GM19193 (cell line): ENCODE results near the gene SLC37A2.

Experiments
- POLR2A ChIP-seq: IDR thresholded peaks from 4 replicates; pipeline ENCODE4 v1.6.1; 2011; ENCODE audit not compliant: insufficient read depth, insufficient read length; ENCODE audit errors: extremely low read depth

SLC37A2 gene

DNA sequence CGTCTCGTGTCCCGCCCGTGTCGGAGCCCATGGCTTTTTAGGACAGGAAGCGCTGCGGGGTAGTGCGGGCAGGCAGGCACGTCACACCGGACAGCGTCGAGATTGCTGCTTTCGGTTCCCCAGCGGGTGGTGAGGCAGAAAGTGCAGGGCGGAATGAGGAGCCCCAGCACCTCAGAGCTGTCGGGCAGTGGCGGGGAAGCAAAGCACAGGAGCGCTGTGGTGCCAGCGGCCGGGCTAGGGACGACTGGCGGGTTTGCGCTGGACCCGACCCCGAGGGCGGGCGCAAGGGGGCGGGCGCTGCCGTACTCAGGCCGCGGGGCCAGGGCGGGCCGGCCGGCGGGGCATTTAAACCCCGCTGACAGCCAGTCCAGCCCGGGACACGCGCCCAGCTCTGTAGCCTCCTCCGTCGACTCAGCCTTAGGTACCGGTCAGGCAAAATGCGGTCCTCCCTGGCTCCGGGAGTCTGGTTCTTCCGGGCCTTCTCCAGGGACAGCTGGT, at the start of gene SLC37A2:
TSS of gene SLC37A2 (plus strand) at position 375 of the 498 bp plus-strand sequence. CDS start at position 438, 63 bp downstream.
- peak; percentile 95 for TF ChIP-seq POLR2A

DNA sequence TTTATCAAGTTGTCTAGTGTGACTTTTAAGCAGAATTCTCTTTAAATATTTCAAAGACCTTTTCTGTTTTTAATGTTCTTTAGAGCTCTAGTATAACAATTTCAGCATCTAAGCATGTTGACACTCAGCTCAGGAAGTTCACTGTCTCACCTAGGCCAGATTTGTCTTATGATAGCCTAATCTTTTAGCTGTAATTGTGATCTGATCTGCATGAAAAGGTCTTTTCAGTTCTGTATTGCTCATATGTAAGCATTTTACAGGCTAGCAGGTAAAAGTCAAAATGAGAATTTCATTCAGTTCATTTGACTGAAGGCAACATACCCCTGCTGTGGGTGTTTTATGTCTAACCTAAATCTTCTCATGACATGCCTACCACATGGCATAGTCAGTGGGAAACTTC, 46.7 kb upstream of the SLC37A2 start:
- no peak for TF ChIP-seq POLR2A

- no peak for TF ChIP-seq POLR2A
These were observed 42.8 kb upstream of the SLC37A2 start for GRCh38 chr11:125020342-125020741.

DNA sequence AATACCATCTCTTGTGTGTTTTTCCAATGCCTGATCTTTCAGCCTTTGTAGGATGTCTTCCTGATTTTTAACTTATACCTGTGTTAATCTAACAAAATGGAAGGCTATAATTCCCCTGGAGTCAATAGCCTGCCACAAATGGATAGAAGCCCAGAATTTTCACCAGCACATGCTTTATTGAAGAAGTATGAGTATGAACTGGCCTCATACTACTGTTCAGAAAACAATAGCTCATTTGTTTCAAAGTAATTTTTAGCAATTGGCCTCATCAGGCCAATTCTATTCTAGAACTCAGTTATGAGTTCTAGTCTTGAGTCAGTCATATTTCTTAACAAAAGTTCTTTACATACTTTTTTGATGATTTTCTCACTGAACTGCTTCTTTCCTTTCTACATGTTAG, 40.6 kb upstream of the SLC37A2 start:
- no peak for TF ChIP-seq POLR2A

DNA sequence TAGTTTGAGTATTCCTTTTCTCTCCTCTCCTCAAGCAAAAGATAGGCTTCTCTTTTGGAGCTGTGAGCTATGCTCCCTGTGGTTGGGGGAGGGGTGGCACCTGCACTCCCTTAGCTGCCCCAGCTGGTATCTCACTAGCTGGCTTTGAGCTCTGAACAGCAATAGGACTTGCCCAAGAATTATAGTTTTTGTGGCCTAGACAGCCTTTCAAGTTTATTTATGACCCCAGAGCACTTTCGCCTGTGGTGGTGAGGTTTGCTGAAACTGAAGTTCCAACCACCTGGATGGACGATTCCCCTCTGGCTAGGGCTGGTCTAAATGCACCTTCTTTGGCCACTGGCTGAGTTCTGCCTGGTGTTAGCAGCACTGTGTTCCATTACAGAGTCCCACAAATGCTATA, 37.1 kb upstream of the SLC37A2 start:
- no peak for TF ChIP-seq POLR2A

- TF ChIP-seq POLR2A = no peak
These were observed 26.2 kb upstream of the SLC37A2 start for GRCh38 chr11:125036933-125037332.

- no peak for TF ChIP-seq POLR2A
These were observed 13.8 kb upstream of the SLC37A2 start for GRCh38 chr11:125049164-125049792.

DNA sequence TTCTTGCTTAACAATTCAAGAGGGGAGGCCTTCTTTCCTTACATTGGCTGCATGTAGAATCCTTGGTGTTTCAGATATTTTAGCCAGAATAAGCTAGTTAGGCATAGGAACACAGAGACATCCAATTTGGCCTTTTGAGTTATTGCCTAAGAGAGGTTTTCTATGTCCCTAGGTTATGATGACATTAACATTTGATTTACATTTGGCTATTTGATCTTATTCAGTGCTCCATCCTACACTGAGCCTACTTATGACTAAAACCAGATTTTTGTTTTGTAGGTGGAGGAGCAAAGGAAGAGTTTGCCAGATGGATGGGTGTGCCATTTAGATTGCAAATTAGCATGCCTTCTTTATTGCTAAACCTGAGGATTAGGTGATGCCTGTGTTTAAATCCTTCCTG, 11.1 kb upstream of the SLC37A2 start:
- no peak for TF ChIP-seq POLR2A

DNA sequence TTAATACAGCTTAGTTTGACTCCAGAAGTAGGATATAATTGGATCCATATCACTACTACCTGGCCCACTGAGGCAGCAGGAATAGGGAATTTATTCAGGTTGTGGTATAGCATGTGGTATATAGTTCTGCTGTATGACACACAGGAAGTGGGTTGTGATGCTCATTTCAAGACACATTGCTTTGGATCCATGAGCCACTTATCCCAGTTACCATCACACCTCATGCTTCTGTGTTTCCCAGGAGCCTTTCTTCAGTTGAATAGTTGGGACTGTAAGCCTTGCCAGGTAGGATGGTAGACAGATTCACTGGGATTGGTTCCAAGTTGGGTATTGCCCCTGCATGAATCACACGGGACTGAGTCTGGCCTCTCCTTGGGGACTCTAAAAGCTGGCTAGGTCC, 9.9 kb upstream of the SLC37A2 start:
- no peak for TF ChIP-seq POLR2A

- no peak for TF ChIP-seq POLR2A
These were observed 7.9 kb upstream of the SLC37A2 start for GRCh38 chr11:125055107-125055715.

GRCh38 chr11:125056931-125057692, 6.0 kb upstream of the SLC37A2 start:
- TF ChIP-seq POLR2A = no peak

DNA sequence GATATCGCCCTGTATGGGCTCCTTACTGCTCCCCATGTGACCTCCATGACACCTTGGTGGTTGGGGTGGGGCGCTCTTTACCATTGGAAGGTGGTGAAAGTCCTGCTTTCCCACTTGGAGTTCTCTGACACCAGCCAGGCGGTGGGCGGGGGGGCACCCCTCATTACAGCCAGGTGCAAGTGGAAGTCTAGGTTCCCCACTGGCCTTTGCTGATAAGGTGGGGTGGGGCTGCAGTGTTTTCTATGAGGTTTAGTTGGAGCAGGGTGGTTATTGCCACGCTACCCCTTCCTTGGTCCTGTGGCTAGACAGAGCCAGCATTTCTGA, 5.5 kb upstream of the SLC37A2 start:
- TF ChIP-seq POLR2A = no peak

- TF ChIP-seq POLR2A = no peak
These were observed 1.8 kb upstream of the SLC37A2 start for GRCh38 chr11:125061281-125061680.

- TF ChIP-seq POLR2A = no peak
These were observed 731 bp upstream of the SLC37A2 start for GRCh38 chr11:125062218-125062930.

DNA sequence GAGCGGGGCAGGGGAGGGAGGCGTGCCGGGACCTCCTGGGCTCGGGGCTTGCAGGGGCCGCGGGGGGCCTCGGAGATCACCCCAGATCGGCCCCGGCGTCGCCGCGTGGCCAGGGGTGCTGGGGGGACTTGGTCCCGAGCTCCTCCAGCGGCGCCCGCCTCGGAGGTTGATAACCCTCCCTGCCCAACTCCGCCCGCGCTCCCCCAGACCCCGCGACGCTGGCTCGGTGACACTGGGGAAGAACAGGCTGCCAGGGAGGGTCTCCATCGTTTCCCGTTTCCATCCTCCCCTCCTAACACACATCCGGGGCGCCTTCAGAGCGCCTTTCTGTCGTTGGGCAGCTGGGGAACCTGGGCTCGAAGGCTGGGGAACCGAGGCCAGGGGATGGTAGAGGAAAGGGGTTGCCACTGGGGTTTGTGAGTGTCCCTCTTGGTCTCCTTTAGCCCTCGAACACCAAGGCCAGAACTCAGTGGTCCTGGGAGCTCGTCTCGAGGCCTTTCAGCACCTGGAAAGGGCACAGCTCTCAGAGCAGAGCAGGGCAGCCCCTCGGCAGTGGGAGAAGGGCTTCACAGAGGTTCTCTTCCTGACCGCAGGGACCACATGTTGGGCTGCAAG, 431 bp downstream of the SLC37A2 start:
- TF ChIP-seq POLR2A = peak; percentile 18
